GM21528 (cell line): ENCODE data around the gene TSNAX.

Experiments used
- ATAC-seq: cut with Tn5 transposase; IDR thresholded peaks from one replicate; pipeline ENCODE4 v1.9.1; 2021; ENCODE audit warnings: mild to moderate bottlenecking, moderate library complexity; ENCODE audit not compliant: unreplicated experiment, low FRiP score

Gene TSNAX

DNA sequence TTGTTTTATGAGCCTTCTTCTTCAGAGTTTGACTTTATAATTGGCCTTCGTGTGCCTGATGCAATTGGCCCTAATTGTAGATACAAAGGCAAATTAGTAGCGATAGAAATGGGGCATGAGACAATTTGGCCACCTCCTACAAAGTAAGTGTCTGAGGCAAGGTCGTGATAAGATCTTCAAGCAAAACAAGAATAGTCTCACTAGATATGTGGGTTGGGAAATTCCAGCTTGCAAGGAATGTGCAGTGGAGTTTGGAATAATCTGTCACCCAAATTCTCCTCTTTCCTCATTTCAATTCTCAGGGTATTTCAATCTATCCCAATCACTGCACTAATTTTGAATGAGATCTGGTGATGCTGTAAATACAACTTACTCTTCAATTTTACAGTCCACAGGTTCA, 11.4 kb upstream of the TSNAX start:
- ATAC-seq = no peak

DNA sequence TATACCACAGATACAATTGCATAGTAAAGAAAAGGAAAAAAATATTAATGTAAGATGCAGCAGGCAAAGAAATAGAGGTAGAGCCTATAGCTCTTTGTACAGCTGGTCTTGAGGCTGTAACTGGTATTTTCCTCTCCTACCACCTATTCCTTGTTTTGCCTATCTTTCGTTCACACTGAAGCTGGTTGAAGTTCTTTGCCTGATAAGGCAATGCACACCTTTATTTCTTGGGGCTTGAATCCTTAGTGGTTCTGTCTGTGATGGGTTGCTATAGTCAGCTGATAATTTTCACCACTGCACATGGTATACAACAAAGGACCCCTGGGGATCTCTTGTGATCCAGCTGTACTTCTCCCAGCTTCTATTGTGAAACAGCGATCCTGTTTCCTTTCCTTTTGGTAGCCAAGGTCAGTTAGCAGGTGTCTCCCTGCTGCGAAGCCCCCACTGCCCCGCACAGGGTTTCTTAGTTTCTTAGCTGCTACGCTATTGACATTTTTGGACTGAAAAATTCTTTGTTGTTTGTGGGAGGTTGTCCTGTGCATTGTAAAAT, 9.9 kb upstream of the TSNAX start:
- no peak for ATAC-seq

DNA sequence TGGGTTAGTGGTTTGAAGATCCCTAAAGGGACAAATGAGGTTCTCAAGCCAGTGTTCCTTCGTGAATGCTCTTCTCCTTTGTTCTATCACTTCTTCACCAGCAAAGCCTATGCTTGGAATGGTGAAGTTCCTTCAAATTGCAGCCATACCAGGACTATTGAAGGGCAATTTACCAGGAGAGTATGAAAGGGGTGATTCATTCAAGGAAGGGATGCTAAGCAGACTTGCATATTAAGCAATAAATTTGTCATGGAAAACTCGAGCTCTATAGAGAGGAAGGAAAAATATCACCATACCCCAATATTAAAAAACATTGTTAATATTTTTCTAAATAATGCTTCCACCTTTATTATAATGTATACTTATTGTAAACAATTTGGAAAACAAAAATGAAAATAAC, 9.3 kb upstream of the TSNAX start:
- no peak for ATAC-seq

DNA sequence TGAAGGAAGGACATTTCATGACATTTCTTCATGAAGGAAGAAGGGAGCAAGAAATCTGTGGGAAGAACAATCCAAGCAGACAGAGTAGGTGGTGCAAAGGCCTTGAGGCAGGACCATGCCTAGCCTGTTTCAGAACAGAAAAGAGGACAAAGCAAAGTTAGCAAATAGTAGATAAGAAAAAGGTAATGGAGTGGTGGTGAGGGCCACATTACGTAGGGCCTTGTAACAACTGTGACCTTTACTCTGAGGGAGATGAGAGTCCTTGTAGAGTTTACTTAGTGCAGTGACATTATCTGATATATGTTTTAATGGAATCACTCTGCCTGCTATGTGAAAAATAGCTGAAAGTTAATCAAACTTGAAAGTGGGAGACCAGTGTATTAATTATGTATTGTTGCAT, 6.4 kb upstream of the TSNAX start:
- ATAC-seq = no peak

DNA sequence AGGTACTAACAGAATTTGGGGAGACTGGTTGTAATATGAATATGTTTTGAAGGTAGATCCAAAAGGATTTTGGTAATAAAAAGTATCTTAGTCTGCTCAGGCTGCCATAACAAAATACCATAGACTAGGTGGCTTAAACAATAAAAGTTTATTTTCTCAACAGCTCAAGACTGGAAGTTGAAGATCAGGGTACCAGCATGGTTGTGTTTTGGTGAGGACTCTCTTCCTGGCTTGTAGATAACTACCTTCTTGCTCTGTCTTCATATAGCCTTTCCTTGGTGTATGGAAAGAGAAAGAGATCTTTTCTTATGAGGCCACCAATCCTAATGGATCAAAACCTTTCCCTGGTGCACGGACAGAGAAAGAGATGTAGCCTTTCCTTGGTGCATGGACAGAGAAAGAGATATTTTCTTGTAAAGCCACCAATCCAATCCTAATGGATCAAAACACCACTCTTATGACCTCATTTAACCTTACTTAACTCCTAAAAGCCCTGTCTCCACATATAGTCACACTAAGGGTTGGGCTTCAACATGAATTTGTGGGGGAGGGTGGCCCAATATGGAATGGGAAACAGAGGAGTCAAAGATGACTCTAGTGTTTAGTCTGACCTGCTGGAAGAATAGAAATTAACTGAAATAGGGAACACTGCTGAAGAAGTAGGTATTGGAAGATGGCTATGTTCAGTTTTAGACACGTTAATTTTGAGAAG, 5.4 kb upstream of the TSNAX start:
- ATAC-seq = no peak

DNA sequence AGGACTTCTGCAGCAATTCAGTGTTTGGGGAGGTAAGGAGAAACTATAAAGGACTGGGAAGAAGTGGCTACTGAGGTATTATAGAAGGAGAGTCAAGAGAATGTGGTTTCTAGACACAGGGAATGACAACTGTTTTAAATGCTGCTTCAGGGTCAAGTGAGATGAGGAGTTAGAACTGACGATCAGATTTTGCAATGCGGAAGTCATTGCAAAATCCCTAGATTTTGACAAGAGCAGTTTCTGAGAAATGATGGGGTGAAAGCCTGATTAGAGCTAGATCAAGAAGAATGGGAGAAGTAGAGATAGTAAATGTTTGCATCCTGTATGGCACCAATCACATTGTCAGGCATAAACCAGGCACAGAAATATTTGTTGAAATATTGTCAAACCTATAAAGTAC, 4.7 kb upstream of the TSNAX start:
- ATAC-seq = no peak

DNA sequence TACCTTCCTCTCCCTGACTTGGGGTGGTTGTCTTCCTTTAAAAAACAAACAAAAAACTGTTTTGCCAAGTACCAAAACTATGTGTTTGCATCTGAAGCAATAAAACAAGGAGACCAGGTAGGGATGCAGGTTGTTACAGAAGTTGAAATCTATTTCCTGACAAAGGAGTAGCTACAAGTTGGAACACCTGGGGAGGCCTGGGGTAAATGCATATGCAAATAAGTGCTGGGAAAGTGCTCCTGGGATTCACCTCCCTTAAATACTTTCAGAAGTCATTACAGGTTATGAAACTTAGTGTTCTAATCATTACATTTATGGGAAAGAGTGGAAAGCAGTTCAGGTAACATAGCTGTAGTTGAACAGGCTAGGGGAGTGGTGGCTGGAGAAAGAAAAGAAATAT, 1.9 kb upstream of the TSNAX start:
- ATAC-seq = no peak

DNA sequence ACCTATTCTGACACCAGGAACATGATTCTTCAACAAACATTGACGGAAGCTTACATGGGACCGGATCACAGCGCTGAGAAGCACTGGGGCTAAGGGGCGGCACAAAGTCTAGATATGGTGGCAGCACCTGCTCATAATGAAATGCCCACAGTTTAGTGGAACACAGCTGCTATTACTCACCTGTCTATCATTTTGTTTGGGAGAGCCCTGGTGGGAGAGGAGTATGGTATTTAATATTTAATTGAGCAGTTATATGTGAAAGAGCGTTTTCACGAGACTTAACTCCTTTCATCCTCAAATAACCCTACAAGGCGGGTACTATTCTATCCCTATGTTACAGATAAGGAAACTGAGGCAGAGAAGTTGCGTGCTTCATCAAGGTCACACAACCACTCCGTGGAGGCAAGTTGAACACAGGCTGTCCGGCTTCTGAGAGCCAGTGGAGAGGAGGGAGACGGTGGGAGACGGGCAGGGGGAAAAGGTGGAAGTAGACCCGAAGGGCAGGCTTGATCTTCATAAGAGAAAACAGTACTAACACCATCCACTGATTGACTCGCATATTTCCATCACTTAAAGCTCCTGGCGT, 790 bp upstream of the TSNAX start:
- peak; percentile 31 for ATAC-seq

DNA sequence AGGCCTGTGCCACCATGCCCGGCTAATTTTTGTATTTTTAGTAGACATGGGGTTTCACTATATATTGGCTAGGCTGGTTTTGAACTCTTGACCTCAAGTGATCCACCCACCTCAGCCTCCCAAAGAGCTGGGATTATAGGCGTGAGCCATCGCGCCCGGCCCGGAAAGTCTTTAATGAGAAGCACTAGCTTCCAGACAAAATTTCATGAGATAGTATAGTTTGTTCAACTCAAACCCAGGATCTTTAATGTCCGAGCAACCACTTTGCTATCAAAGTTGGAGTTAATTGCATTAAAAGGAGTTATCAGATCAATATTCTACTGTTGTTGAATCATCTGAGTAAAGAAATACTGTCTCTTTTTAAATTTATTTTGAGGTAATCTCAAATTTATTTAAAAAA, 4.8 kb downstream of the TSNAX start:
- no peak for ATAC-seq

DNA sequence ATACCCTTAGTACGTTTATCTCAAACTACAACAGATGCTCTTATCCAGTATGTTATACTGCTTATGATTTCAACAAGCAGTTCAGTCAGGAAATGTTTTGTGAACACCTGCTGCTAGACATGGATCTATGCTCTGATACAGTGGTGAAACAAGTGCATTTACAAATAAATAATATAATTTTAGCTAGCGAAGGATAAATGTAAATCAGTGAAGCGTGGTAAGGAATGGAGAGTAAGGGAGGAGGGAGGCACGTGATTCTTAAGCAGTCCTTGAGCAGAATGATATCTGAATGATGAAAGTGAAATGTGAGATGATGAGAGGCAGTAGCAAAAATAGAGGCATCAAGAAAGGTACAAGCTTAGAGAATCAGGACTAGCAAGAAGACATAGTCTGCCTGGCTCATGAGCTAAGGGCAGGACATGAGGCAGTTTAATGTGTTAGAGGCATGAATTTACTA, 6.3 kb downstream of the TSNAX start:
- no peak for ATAC-seq

DNA sequence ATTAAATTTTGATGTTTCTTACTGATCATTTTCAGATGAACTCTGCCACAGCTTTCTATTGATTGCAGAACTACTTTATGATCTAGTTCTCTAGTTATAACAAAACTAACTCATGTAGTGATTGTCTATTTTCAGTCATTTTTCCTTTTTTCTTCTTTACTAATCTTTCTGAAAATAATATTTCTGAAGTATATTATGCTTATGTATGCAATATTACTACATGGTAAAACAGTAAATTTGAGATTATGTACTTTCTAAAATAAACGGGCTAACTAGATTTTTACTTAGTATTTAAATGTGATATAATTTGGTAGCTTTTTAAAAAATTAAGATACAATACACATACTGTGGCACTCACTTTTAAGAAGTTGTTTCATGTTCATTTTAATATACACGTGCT, 7.6 kb downstream of the TSNAX start:
- no peak for ATAC-seq

DNA sequence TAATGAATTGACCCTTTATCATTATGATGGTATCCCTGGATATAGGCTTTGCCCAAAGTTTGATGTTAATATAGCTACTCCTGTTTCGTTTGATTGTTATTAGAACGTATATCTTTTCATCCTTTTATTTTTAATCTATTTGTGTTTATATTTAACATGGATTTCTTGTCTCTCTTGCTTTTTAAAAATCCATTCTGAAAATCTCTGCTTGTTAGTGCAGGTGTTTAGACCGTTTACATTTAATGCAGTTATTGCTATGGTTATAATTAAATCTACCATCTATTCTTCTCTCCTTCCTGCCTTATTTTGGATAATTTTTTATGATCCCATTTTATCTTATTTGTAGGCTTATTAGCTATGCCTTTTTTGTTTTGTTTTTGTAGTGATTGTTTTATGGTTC, 12.4 kb downstream of the TSNAX start:
- ATAC-seq = no peak

DNA sequence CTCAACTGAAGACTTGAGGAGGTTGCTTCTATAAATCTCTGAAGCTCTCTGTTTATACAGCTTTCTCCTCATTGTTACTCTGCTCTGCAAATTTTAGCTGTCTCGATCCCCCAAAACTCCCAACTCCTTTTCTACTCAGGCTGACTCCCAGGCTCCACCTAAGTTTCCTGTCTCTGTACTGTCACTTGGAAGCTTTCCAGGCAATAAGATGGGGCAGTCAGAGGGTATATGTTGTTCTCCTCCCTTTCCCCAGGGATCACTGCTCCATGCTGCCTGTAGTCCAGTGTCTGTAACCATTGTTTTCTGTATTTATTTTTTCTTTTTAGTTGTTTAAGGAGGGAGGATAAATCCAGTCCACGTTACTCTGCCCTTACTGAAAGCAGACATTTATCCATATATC, 13.4 kb downstream of the TSNAX start:
- ATAC-seq = no peak

DNA sequence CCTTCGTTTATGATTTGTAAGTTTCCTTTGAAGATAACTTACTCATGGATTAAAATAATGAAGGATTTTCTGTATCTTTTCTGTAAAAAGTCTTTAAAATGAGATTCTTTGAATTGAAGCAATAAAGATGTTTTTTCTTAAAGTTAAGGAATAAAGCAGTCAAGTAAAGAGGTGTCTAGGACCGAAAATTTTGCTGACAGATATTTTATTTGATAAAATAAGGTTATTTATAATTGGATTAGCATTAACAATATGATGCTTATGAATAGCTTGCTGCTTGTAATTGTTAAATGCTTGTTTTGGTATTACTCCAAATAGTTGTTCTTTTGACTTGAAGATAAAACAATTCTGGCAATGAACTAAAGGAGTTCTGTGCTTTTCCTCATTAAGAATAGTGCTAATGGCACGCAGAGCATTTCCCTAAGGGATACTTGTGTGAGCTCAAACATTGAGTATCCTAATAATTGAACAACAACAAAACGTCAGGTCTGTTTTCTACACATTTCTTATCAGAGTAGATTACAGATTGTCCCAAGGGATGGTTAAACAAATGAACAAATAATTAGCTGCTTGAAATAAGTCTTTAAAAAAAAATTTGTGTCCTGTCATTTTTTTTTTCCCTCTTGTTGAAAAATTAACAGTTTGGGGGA, 16.6 kb downstream of the TSNAX start:
- ATAC-seq = no peak

DNA sequence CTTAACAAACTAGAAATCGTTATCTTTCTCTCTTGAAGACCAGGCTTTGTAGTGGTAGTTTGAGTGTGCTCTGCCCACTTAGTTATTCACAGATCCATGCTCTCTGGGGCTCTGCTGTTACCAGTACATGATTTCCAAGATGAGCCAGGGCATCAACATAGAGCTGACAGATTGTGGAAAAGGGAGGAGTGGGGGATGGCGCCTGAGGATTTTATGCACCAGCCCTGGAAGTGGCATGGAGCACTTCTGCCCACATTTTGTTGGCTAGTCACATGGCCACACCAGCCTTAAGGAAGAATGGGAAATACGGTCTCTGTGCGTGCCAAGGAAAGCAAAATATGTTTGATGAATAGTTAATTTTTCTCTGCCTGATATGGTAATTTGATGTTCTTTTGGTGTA, 18.2 kb downstream of the TSNAX start:
- ATAC-seq = no peak

DNA sequence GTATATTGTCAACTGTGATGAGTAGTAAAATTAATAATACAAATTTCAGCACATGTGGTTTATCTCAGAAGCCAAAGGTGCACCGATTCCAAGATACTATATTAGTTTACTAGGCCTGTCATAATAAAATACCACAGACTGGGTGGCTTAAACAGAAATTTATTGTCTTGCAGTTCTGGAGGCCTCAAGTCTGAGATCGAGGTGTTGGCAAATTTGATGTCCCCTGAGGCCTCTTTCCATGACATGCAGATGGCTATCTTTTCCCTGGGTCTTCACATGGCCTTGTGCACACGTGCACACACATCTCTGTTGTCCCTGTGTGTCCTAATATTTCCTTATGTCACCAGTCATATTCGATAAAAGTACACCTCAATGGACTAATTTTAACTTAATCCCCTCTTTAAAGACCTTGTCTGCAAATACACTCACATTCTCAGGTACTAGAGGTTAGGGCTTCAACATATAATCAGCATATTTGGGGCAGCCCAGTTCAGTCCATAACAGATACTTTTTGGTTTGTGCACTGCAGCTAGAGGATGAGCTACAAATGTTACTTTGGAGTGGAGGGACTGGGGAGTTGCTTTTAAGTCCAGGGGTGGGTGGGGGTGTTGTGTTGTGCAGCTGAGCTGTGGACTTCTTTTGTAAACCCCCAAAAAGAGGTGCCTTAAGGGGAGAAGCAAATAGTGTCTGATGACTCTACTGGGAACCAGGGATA, 21.4 kb downstream of the TSNAX start:
- ATAC-seq = no peak

DNA sequence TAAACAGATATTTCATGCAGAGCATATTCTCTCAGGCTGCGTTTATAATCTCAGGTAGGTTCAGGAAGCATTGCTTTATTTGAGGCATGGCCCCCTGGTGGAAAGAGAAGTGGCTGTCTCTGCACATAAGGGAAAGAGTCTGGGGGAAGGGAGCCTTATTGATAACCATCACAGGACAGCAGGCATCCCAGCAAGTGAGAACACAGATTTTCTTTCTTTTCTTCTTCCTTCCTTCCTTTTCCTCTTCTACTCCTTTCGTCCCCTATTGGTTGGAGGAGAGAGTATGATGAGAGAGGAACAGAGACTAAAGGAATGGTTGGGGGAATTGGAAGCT, 21.9 kb downstream of the TSNAX start:
- ATAC-seq = no peak

DNA sequence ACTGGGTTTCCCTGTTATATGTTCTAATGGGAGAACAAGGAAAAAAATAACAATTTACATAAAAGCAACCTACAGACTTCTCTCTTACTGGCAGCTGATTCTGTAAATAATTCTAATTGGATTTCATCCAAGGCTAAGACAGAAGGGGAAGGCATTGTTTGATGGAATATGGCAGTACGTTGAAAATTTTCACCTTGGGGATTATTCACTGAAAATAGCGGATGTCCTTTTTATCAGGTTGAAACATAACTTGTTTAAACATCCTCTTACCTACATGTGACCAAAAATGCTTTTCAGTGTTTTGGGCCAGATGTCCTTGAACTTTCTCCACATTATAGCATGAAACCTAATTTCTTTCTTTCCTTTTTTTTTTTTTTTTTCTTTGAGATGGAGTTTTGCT, 24.9 kb downstream of the TSNAX start:
- no peak for ATAC-seq

DNA sequence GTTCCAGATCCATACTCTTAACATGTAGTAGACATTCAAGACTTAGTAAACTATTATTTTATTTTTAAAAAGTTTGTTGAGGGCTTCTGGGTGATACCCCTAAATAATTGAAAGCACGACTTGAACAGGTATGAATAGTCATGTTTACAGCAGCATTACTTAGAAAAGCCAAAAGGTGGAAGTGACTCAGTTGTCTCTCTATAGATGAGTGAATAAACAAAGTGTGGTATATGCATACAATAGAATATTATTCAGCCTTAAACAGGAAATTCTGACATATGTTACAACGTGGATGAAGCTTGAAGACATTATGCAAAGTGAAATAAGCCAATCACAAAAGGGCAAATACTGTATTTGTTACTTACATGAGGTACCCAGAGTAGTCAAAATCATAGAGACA, 26.5 kb downstream of the TSNAX start:
- ATAC-seq = no peak

DNA sequence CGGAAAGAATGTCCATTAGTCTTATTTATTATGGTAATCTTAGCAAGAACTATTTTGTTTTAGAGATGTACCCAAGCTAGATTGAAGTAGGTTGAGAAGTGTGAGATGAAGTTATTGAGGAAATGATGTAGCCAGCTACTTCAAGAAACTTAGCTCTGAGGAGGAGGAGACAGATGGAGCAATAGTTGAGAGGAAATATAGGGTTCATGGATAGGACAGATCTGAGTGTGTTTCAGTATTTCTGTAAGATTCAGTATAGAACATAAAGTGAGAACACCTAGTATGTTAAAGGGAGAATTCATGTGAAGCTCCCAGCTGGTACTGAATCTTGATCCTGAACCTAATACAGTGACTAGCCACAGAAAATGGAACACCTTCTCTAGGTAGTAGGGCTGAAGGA, 28.9 kb downstream of the TSNAX start:
- no peak for ATAC-seq
